Measurements from ENCODE around the gene CLOCK.

CLOCK gene

DNA sequence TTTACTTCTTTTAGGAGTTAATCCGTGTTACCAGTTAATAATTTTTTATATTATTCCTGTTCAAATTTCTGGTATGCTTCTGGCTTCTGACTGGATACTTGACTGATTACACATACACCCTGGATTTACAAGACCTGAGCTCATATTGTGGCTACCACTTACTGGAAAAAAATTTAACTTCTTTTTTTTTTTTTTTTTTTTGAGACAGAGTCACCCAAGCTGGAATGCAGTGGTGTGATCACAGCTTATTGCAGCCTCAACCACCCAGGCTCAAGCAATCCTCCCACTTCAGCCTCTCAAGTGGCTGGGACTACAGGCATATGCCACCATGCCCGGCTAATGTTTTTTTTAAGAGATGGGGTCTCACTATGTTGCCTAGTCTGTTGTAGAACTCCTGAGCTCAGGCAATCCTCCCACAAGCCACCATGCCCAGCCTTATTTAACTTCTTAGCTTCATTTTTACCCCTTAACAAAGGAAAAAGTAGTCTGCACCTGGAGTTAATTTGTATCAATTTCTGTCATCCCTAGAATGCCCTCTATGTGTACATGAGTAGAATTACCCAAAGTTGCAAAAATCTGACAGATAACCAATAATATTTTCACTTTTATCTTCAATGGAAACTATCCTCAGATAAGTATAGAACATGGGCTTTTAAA lies 100.7 kb downstream of the CLOCK start:
- H3K4me1 Mint-ChIP-seq (ENCODE audit: low read depth), result no peaks in the 10 kb centered on the region
- H3K27me3 Mint-ChIP-seq, result no peaks in the 10 kb centered on the region
- peaks cover 61% of the 10 kb centered on the region for H3K36me3 Mint-ChIP-seq (ENCODE audit: low read depth)
- H3K4me3 Mint-ChIP-seq, result no peak overlapping the region
- intact Hi-C loops (cut with micrococcal nuclease), result no loop called here
- no peaks in the 10 kb centered on the region for H3K9me3 Mint-ChIP-seq
- no peak overlapping the region for H3K27ac Mint-ChIP-seq

DNA sequence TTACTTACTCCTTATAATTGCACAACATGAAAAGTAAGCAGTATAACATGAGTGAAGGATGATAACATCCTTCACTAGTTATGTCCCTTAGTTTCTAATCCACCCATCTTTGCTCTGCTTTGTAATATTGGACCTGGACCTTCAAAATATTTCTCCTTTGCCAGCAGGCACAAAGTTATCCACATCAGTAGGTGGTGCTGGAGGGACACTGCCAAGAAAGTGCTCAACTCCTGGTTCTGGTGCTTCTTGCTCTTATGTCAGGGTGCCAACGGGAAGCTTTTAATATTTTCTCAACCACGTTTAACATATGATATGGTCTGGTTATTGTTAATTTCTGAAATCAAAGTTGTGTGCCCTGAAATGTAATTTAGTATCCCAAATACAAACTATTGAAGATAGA lies 101.9 kb downstream of the CLOCK start:
- intact Hi-C loops (cut with micrococcal nuclease), result no loop called here
- peaks cover 61% of the 10 kb centered on the region for H3K36me3 Mint-ChIP-seq (ENCODE audit: low read depth)
- no peak overlapping the region for H3K27ac Mint-ChIP-seq
- H3K4me1 Mint-ChIP-seq (ENCODE audit: low read depth), result no peaks in the 10 kb centered on the region
- H3K4me3 Mint-ChIP-seq, result no peak overlapping the region
- no peaks in the 10 kb centered on the region for H3K27me3 Mint-ChIP-seq
- no peaks in the 10 kb centered on the region for H3K9me3 Mint-ChIP-seq

GRCh38 chr4:55442541-55442940 lies 104.2 kb downstream of the CLOCK start:
- no peak overlapping the region for H3K4me3 Mint-ChIP-seq
- intact Hi-C loops (cut with micrococcal nuclease), result no loop called here
- no peak overlapping the region for H3K27ac Mint-ChIP-seq
- no peaks in the 10 kb centered on the region for H3K4me1 Mint-ChIP-seq (ENCODE audit: low read depth)
- H3K36me3 Mint-ChIP-seq (ENCODE audit: low read depth), result peaks cover 63% of the 10 kb centered on the region
- no peaks in the 10 kb centered on the region for H3K27me3 Mint-ChIP-seq
- no peaks in the 10 kb centered on the region for H3K9me3 Mint-ChIP-seq

GRCh38 chr4:55440786-55441185 lies 105.9 kb downstream of the CLOCK start:
- Mint-ChIP-seq H3K36me3 (ENCODE audit: low read depth) (peaks cover 68% of the 10 kb centered on the region), H3K27me3 (no peaks in the 10 kb centered on the region), H3K4me1 (ENCODE audit: low read depth) (no peaks in the 10 kb centered on the region), H3K27ac (peak overlapping the region; percentile 7), H3K4me3 (no peak overlapping the region), H3K9me3 (no peaks in the 10 kb centered on the region)
- intact Hi-C loops (cut with micrococcal nuclease), result no loop called here

DNA sequence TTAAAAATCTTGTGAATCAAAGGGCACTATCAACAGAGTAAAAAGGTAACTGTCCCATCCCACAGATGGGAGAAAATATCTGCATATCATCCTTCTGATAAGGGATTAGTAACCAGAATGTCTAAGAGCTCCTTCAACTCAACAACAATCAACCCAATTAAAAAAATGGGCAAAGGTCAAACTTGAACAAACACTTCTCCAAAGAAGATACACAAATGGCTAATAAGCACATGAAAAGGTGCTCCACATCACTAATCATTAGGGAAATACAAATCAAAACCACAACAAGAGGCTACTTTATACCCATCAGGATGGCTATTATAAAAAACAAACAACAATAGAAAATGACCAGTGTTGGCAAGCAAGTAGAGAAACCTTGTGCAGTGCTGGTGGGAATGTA lies 107.7 kb downstream of the CLOCK start:
- H3K27ac Mint-ChIP-seq, result no peak overlapping the region
- H3K36me3 Mint-ChIP-seq (ENCODE audit: low read depth), result peaks cover 79% of the 10 kb centered on the region
- intact Hi-C loops (cut with micrococcal nuclease), result loop anchor here (10.0 kb wide), 1 partner anchor 106 kb away; the partner anchor contains the start of gene CLOCK
- H3K9me3 Mint-ChIP-seq, result no peaks in the 10 kb centered on the region
- no peak overlapping the region for H3K4me3 Mint-ChIP-seq
- H3K27me3 Mint-ChIP-seq, result no peaks in the 10 kb centered on the region
- H3K4me1 Mint-ChIP-seq (ENCODE audit: low read depth), result no peaks in the 10 kb centered on the region

GRCh38 chr4:55438314-55438713 lies 108.4 kb downstream of the CLOCK start:
- Mint-ChIP-seq H3K27ac (no peak overlapping the region), H3K27me3 (no peaks in the 10 kb centered on the region), H3K9me3 (no peaks in the 10 kb centered on the region), H3K36me3 (ENCODE audit: low read depth) (peaks cover 77% of the 10 kb centered on the region), H3K4me3 (no peak overlapping the region), H3K4me1 (ENCODE audit: low read depth) (no peaks in the 10 kb centered on the region)
- intact Hi-C loops (cut with micrococcal nuclease), result loop anchor here (10.0 kb wide), 1 partner anchor 106 kb away; the partner anchor contains the start of gene CLOCK

DNA sequence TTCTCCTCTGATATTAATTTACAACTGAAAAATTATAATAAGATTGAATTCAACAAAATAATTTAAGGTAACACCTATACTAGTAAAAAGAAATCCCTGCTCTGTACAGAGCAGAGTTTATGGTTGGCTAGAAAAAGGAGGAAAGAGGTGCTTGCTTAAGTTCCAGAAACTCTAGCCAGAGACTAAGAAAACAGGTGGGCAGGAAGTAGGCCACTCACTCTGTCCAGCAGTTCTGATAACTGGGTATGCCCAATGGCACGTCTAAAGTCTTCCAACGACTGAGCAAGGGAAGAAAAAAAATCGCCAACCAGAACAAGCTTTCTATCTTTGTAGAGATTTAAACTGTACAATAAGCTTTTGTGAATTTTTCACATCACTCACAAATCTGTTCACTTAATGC lies 108.9 kb downstream of the CLOCK start:
- Mint-ChIP-seq H3K4me3 (no peak overlapping the region), H3K4me1 (ENCODE audit: low read depth) (no peaks in the 10 kb centered on the region), H3K27me3 (no peaks in the 10 kb centered on the region), H3K36me3 (ENCODE audit: low read depth) (peaks cover 82% of the 10 kb centered on the region), H3K27ac (no peak overlapping the region), H3K9me3 (no peaks in the 10 kb centered on the region)
- intact Hi-C loops (cut with micrococcal nuclease), result loop anchor here (10.0 kb wide), 1 partner anchor 107 kb away; the partner anchor contains the start of gene CLOCK

DNA sequence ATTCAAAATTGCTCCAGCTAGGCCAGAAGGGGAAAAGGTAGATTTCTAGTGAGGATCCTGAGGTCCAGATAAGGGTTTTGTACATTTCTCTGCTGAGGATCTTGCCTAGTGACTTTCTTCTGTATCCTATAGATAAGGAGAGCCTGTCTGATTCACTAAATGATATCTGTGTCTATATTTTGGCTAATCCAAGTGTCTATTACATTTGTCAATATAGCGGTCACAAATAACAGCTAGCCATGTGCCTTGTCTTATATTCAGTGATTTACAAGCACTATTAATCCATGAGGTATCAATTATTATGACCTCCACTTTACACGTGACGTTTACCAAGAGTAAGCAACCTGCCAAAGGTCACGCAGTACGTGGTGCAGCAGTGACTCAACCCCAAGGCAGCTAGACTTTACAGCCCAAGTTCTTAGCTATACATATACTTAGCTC lies 109.3 kb downstream of the CLOCK start:
- no peaks in the 10 kb centered on the region for H3K9me3 Mint-ChIP-seq
- H3K4me3 Mint-ChIP-seq, result no peak overlapping the region
- peaks cover 84% of the 10 kb centered on the region for H3K36me3 Mint-ChIP-seq (ENCODE audit: low read depth)
- intact Hi-C loops (cut with micrococcal nuclease), result loop anchor here (10.0 kb wide), 1 partner anchor 107 kb away; the partner anchor contains the start of gene CLOCK
- H3K27ac Mint-ChIP-seq, result no peak overlapping the region
- no peaks in the 10 kb centered on the region for H3K27me3 Mint-ChIP-seq
- H3K4me1 Mint-ChIP-seq (ENCODE audit: low read depth), result no peaks in the 10 kb centered on the region

- H3K27me3 Mint-ChIP-seq, result no peaks in the 10 kb centered on the region
- peaks cover 88% of the 10 kb centered on the region for H3K36me3 Mint-ChIP-seq (ENCODE audit: low read depth)
- intact Hi-C loops (cut with micrococcal nuclease), result loop anchor here (10.0 kb wide), 1 partner anchor 110 kb away; the partner anchor contains the start of gene CLOCK
- H3K4me3 Mint-ChIP-seq, result no peak overlapping the region
- no peaks in the 10 kb centered on the region for H3K4me1 Mint-ChIP-seq (ENCODE audit: low read depth)
- no peak overlapping the region for H3K27ac Mint-ChIP-seq
- H3K9me3 Mint-ChIP-seq, result no peaks in the 10 kb centered on the region
These were observed 111.4 kb downstream of the CLOCK start for GRCh38 chr4:55435141-55435841.

- Mint-ChIP-seq H3K4me3 (no peak overlapping the region), H3K4me1 (ENCODE audit: low read depth) (no peaks in the 10 kb centered on the region), H3K27me3 (no peaks in the 10 kb centered on the region), H3K27ac (no peak overlapping the region), H3K36me3 (ENCODE audit: low read depth) (peaks cover 89% of the 10 kb centered on the region), H3K9me3 (no peaks in the 10 kb centered on the region)
- intact Hi-C loops (cut with micrococcal nuclease), result loop anchor here (5.0 to 10.0 kb wide), 2 partner anchors 113 to 435 kb away; partner anchors contain the start of gene CLOCK
These were observed 114.9 kb downstream of the CLOCK start for GRCh38 chr4:55431710-55432336.

GRCh38 chr4:55424791-55425190 lies 121.9 kb downstream of the CLOCK start:
- H3K36me3 Mint-ChIP-seq (ENCODE audit: low read depth), result peaks cover 93% of the 10 kb centered on the region
- H3K9me3 Mint-ChIP-seq, result no peaks in the 10 kb centered on the region
- H3K4me3 Mint-ChIP-seq, result no peak overlapping the region
- H3K27me3 Mint-ChIP-seq, result no peaks in the 10 kb centered on the region
- H3K4me1 Mint-ChIP-seq (ENCODE audit: low read depth), result peaks cover 7% of the 10 kb centered on the region
- intact Hi-C loops (cut with micrococcal nuclease), result loop anchor here (10.0 kb wide), 1 partner anchor 1590 kb away; no protein-coding TSS in a partner anchor
- no peak overlapping the region for H3K27ac Mint-ChIP-seq

DNA sequence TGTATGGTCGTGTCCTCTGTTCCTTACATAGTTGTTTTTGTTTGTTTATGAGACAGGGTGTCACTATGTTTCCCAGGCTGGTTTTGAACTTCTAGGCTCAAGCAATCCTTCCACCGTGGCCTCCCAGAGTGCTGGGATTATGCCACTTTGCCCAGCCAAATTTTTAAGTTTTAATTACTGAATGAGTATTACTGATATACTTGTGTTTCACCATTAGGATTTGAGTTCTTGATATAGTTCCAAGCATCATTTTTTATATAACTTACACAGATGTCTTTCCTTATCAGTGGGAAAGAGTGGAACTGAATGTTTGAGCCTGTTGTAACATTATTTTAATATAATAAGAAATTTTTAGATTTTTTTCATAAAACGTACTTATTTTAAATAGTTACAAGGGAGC lies 130.5 kb downstream of the CLOCK start:
- Mint-ChIP-seq H3K27ac (no peak overlapping the region), H3K27me3 (no peaks in the 10 kb centered on the region), H3K9me3 (no peaks in the 10 kb centered on the region), H3K4me1 (ENCODE audit: low read depth) (no peaks in the 10 kb centered on the region), H3K36me3 (ENCODE audit: low read depth) (peaks cover 82% of the 10 kb centered on the region), H3K4me3 (no peak overlapping the region)
- intact Hi-C loops (cut with micrococcal nuclease), result no loop called here

DNA sequence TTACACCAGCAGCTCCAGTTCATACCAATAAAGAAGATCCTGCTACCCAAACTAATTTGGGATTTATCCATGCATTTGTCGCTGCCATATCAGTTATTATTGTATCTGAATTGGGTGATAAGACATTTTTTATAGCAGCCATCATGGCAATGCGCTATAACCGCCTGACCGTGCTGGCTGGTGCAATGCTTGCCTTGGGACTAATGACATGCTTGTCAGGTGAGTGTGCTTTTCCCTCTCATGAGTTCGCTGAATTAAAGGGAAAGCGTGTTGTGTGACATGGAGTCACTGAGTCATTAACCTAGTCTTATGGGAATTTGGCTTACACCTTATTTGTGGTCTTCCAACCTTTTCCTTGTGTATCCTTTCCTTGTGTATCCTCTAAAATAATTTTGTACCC lies 135.1 kb downstream of the CLOCK start:
- Mint-ChIP-seq H3K4me3 (no peak overlapping the region), H3K27ac (no peak overlapping the region), H3K9me3 (no peaks in the 10 kb centered on the region), H3K27me3 (no peaks in the 10 kb centered on the region), H3K4me1 (ENCODE audit: low read depth) (peaks cover 19% of the 10 kb centered on the region), H3K36me3 (ENCODE audit: low read depth) (peaks cover 60% of the 10 kb centered on the region)
- intact Hi-C loops (cut with micrococcal nuclease), result no loop called here

DNA sequence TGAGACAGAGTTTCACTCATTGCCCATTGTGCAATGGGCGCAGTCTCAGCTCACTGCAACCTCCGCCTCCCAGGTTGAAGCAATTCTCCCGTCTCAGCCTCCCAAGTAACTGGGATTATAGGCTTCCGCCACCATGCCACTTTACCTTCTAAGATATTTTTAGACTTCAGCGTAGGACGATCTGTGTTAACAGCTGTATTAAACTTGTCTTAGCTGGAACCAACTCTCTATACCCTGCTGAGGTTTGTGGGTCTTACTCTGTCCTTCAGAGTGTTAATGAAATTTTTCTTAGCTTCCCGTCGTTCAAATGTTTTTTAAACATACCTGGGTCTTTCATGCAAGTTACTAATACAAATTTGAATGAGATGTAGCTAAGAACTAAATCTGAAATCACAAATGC lies 136.3 kb downstream of the CLOCK start:
- peaks cover 31% of the 10 kb centered on the region for H3K4me1 Mint-ChIP-seq (ENCODE audit: low read depth)
- intact Hi-C loops (cut with micrococcal nuclease), result no loop called here
- no peak overlapping the region for H3K4me3 Mint-ChIP-seq
- peaks cover 62% of the 10 kb centered on the region for H3K36me3 Mint-ChIP-seq (ENCODE audit: low read depth)
- H3K27me3 Mint-ChIP-seq, result no peaks in the 10 kb centered on the region
- peak overlapping the region; percentile 80 for H3K27ac Mint-ChIP-seq
- H3K9me3 Mint-ChIP-seq, result no peaks in the 10 kb centered on the region
